ENCODE data around the gene THSD8.
A peak's percentile ranks its signal among the peaks of the same experiment; 100 is the strongest.

The THSD8 gene

GRCh38 chr19:12801466-12802266 is at the start of gene THSD8, which contains the start of gene PRDX2:
THSD8 (plus strand) TSS chr19:12802069; CDS start chr19:12802072, 3 bp downstream.
PRDX2 (minus strand) TSS chr19:12801800; CDS start chr19:12801261, 539 bp downstream.
- peak; percentile 78 for DNase-seq (ENCODE audit: low read depth)
- no peak for TF ChIP-seq CTCF (IDR thresholded peaks at IDR 0.05; ENCODE audit: insufficient read depth, low read depth, low read length, missing control alignments)
- H3K4me3 ChIP-seq (ENCODE audit: low read depth, low read length): peak within 1 kb of the TSS; percentile 60

- no peak for DNase-seq (ENCODE audit: low read depth)
- no peak for TF ChIP-seq CTCF (IDR thresholded peaks at IDR 0.05; ENCODE audit: insufficient read depth, low read depth, low read length, missing control alignments)
- no peak overlapping the region for H3K4me3 ChIP-seq (ENCODE audit: low read depth, low read length)
These were observed 47.2 kb upstream of the THSD8 start for GRCh38 chr19:12754465-12755196.

GRCh38 chr19:12756150-12756883 is 45.6 kb upstream of the THSD8 start:
- no peak overlapping the region for H3K4me3 ChIP-seq (ENCODE audit: low read depth, low read length)
- TF ChIP-seq CTCF (IDR thresholded peaks at IDR 0.05; ENCODE audit: insufficient read depth, low read depth, low read length, missing control alignments): no peak
- no peak for DNase-seq (ENCODE audit: low read depth)

GRCh38 chr19:12757544-12758274 is 44.2 kb upstream of the THSD8 start:
- TF ChIP-seq CTCF (IDR thresholded peaks at IDR 0.05; ENCODE audit: insufficient read depth, low read depth, low read length, missing control alignments): peak; percentile 89
- no peak overlapping the region for H3K4me3 ChIP-seq (ENCODE audit: low read depth, low read length)
- peak; percentile 74 for DNase-seq (ENCODE audit: low read depth)

GRCh38 chr19:12759686-12760085 is 42.2 kb upstream of the THSD8 start:
- DNase-seq (ENCODE audit: low read depth): no peak
- no peak for TF ChIP-seq CTCF (IDR thresholded peaks at IDR 0.05; ENCODE audit: insufficient read depth, low read depth, low read length, missing control alignments)
- H3K4me3 ChIP-seq (ENCODE audit: low read depth, low read length): no peak overlapping the region

GRCh38 chr19:12763100-12763499 is 38.8 kb upstream of the THSD8 start:
- H3K4me3 ChIP-seq (ENCODE audit: low read depth, low read length): no peak overlapping the region
- no peak for TF ChIP-seq CTCF (IDR thresholded peaks at IDR 0.05; ENCODE audit: insufficient read depth, low read depth, low read length, missing control alignments)
- DNase-seq (ENCODE audit: low read depth): no peak
